Mucosa of descending colon (tissue), 3 donors: ENCODE measurements around the gene INPP5A. TPM values are rescaled to one million over a fixed set of nuclear protein-coding genes. Genes with fewer than 3 reads are reported as not detected.

Experiments used
- ATAC-seq: fragments of 200-7000 bp; cut with Tn5 transposase; one replicate; pipeline ENCODE4 v1.9.1; 2020; ENCODE audit warnings: mild to moderate bottlenecking, moderate library complexity
- DNase-seq, 3 donors: peaks; one replicate each; pipeline ENCODE4 v3.0.0-alpha.2; 2020
- H3K36me3 ChIP-seq: fragments of 200-600 bp; one replicate; pipeline ENCODE4 v1.8.0; 2021; ENCODE audit warnings: low read depth, mild to moderate bottlenecking
- H3K4me1 ChIP-seq: fragments of 200-600 bp; one replicate; pipeline ENCODE4 v1.8.0; 2021; ENCODE audit warnings: low read depth, mild to moderate bottlenecking
- H3K4me3 ChIP-seq: fragments of 200-600 bp; one replicate; pipeline ENCODE4 v1.8.0; 2021; ENCODE audit warnings: mild to moderate bottlenecking
- H3K9me3 ChIP-seq: fragments of 200-600 bp; one replicate; pipeline ENCODE4 v1.8.0; 2021; ENCODE audit warnings: mild to moderate bottlenecking
- intact Hi-C, 2 donors: fragments of 100-400 bp; cut with DNase I in 1 of 2; cut with micrococcal nuclease in 1 of 2; formaldehyde crosslinking; loops; one replicate each; pipeline versions ENCODE4 v1.11.0 to v1.11.1; 2022; cut with DNase I, micrococcal nuclease
- total RNA-seq, 3 donors: library from RNA; stranded (reverse); fragmentation: NEBNext Ultra II Directional in 2 of 3; extraction: Animal tissue kit (Norgen Biotek cat#: 25700) in 2 of 3; gene quantifications; one replicate each; pipeline versions ENCODE4 v1.2.1 to v1.2.4, GENCODE V29; 2021 to 2023
- TF ChIP-seq, protein P1 (sequence below): fragments of 200-600 bp; IDR thresholded peaks from one replicate; pipeline ENCODE4 v1.8.0; 2022; ENCODE audit warnings: antibody characterized with exemption, mild to moderate bottlenecking
- donor health status: DM: no; HTN: no; CAD: no; lungs with moderate emphysema.
- donor health status: DM: no; HTN: no; CAD: no.
- donor health status: DM: no; HTN: yes; CAD: no.

Gene INPP5A
- total RNA-seq, 3 donors from 2014 or later = 31.7 to 92.8 (median 32.0) TPM

DNA sequence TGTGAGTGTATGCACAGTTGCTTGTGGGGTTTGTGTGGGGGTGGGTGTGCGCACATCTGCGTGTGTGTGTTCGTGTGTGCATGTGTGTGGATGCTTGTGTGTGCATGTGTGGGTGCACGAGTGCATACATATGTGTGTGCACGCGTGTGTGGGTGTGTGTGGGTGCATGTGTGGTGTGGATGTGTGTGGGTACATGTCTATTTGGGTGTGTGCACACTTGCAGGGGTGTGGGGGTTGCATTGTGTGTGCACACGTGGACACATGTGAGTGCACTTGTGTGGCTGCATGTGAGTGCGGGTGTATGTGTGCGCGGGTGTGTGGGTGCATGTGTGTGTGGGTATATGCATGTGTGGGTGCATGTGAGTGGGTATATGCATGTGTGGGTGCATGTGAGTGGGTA is 174.7 kb downstream of the INPP5A start:
- Histone ChIP-seq H3K9me3 (no peaks in the 10 kb centered on the region), H3K36me3 (no peaks in the 10 kb centered on the region), H3K4me3 (no peak overlapping the region), H3K4me1 (peaks cover 3% of the 10 kb centered on the region)
- TF ChIP-seq, protein P1, sequence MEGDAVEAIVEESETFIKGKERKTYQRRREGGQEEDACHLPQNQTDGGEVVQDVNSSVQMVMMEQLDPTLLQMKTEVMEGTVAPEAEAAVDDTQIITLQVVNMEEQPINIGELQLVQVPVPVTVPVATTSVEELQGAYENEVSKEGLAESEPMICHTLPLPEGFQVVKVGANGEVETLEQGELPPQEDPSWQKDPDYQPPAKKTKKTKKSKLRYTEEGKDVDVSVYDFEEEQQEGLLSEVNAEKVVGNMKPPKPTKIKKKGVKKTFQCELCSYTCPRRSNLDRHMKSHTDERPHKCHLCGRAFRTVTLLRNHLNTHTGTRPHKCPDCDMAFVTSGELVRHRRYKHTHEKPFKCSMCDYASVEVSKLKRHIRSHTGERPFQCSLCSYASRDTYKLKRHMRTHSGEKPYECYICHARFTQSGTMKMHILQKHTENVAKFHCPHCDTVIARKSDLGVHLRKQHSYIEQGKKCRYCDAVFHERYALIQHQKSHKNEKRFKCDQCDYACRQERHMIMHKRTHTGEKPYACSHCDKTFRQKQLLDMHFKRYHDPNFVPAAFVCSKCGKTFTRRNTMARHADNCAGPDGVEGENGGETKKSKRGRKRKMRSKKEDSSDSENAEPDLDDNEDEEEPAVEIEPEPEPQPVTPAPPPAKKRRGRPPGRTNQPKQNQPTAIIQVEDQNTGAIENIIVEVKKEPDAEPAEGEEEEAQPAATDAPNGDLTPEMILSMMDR = no peak
- peak in 2 of 3 donors; percentile 9 to 21 for DNase-seq
- intact Hi-C loops = no loop called here
- ATAC-seq = no peak

DNA sequence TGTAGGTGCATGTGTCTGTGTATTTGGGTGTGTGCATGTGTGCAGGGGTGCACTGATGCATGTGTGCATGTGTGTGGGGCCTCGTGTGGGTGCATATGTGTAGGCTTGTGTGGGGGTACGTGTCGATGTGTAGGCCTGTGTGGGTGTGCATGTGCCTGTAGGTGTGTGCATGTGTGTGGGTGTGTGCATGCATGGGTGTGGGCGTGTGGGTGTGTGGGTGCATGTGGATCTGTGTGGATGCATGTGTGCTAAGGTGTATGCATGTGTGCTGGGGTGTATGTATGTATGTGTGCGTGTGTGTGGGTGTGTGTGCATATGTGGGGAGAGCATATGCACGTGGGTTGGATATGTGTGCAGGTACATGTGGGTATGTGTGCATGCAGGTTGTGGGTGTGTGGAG is 175.2 kb downstream of the INPP5A start:
- ATAC-seq = no peak
- Histone ChIP-seq H3K36me3 (no peaks in the 10 kb centered on the region), H3K4me3 (no peak overlapping the region), H3K4me1 (no peaks in the 10 kb centered on the region), H3K9me3 (no peaks in the 10 kb centered on the region)
- peak in 1 of 3 donors; percentile 11 for DNase-seq
- intact Hi-C loops = no loop called here
- TF ChIP-seq, protein P1 = no peak

DNA sequence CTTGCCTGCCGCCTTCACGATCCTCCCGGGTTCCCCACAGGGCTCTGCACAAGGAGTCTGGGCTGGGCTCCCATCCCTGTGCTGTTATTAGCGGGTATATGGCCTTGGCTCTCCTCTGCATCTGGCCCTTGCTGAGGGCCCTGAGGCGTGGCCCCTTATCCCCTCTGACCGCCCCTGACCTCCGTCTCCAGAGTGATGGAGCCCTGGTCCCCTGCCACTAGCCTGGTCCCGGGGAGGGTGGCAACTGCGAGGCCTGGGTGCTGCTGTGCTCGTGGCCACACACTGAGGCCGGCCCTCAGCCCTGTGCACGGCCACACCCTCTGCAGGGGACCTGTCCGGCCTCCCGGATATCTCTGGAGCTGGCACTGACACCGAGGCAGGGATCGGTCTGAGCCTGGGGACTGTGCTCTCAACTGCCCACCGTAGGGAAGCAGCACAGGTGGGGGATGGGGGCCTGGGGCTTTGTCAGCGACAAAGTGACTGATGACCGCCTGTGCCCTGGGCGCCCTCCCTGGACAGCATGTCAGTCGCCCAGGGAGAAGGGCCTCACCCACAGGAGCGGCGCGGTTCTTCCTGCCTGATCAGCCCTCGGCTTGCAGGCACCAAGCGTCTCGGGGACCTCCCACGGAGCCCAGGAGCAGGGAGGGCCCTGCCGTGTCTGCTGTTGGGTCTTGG is 176.0 kb downstream of the INPP5A start:
- TF ChIP-seq, protein P1 = no peak
- Histone ChIP-seq H3K36me3 (no peaks in the 10 kb centered on the region), H3K9me3 (no peaks in the 10 kb centered on the region), H3K4me1 (no peaks in the 10 kb centered on the region), H3K4me3 (no peak overlapping the region)
- DNase-seq (peak in 2 of 3 donors; percentile 21 to 47), ATAC-seq (no peak)
- intact Hi-C loops = no loop called here

DNA sequence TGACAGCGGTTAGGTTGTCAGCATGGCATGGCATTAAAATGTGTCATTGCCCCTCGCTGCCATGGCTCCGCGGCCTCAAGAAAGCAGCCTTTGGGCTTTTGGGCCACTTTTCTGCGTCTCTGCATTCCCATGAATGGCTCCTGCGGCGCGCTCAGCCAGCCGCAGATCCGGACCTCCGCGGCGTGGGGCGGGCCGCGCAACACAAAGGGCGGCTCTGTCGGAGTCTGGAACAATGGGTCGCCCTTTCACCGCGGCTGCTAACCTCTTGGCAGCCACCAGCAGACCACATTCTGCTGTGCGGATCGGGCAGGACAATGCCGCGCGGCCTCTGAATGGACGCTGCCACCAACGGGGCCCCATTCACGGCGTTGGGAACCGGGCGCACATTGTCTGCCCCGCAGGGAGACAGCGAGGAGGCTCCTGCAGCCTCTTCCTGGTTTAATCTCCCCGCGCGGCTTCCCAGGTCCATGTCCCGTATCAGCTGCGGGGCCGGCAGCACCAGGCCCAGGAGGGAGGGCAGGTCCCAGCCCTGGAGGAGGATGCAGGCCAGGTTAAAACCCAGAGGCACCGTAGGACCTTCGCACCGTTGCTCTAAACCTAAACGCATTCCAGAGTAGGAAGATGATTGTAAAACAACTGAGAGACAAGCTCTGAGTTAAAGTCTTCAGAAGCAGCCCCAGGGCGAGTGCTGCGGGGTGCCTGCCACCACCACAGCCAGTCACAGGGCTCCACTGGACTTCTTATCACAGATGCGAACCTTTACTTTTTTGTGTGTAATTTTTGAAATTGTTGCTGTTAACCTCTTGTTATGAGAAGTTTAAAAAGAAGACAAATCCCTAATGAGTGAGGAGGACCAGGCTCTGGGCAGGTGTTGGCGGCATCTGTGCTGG is 176.8 kb downstream of the INPP5A start:
- DNase-seq (peak in 2 of 3 donors; percentile 11 to 37), ATAC-seq (no peak)
- intact Hi-C loops = no loop called here
- H3K4me1 ChIP-seq = no peaks in the 10 kb centered on the region
- TF ChIP-seq, protein P1 = no peak
- H3K4me3 ChIP-seq = no peak overlapping the region
- H3K36me3 ChIP-seq = no peaks in the 10 kb centered on the region
- no peaks in the 10 kb centered on the region for H3K9me3 ChIP-seq

DNA sequence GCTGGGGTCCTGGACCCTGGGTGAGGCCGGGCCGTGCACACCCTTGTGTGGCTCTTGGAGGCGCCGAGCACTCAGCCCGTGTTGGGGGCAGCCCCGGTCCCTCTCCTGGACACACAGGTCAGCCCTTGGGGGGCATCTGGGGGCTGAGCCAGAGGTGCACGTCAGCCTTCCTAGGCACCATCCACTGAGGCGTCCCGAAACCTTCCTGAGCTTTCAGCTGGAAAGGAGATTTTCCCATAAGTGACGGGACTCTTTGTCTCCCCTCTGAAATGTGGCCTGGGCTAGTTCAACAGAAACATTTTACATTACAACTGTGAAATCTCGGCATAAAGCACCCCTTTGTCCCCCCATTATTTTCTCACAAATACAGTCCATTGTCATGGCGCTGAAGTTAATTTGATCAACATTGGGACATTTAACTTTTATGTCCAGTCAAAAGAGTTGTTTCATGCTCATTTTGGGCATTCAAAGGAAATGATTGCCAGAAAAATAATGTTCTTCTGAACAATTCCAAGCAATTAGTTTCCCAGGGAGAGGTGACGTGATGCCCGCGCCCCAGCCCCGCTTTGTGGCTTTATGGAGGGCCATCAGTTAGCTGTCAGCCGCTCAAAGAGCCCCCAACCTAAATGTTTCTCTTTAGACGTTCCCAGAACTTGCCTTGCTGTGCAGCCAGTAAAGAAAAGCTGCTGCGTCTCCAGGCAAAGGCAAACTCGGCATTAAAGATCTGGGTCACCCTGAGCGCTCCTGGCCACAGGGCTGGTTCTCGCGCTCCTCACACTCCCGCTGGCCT is 177.6 kb downstream of the INPP5A start:
- TF ChIP-seq, protein P1 = no peak
- H3K4me1 ChIP-seq = no peaks in the 10 kb centered on the region
- no peak overlapping the region for H3K4me3 ChIP-seq
- no peak for ATAC-seq
- H3K36me3 ChIP-seq = no peaks in the 10 kb centered on the region
- intact Hi-C loops = no loop called here
- peak in 2 of 3 donors; percentile 7 to 44 for DNase-seq
- no peaks in the 10 kb centered on the region for H3K9me3 ChIP-seq
